ENCODE measurements around the gene RGS6.

Gene RGS6

GRCh38 chr14:72111911-72112310 is 179.7 kb downstream of the RGS6 start:
- Histone ChIP-seq H3K9ac (ENCODE audit: low read length) (no peak overlapping the region), H3K36me3 (ENCODE audit: control insufficient read depth, insufficient read depth, low read length) (no peaks in the 10 kb centered on the region), H3K27ac (ENCODE audit: low read depth, low read length) (no peak overlapping the region), H3K4me1 (ENCODE audit: control insufficient read depth, insufficient read depth, low read length) (no peaks in the 10 kb centered on the region), H3K4me3 (ENCODE audit: low read length) (no peak overlapping the region), H3K27me3 (ENCODE audit: control insufficient read depth, insufficient read depth, low read length) (no peaks in the 10 kb centered on the region)

GRCh38 chr14:72118841-72119240 is 186.6 kb downstream of the RGS6 start:
- Histone ChIP-seq H3K4me1 (ENCODE audit: control insufficient read depth, insufficient read depth, low read length) (no peaks in the 10 kb centered on the region), H3K36me3 (ENCODE audit: control insufficient read depth, insufficient read depth, low read length) (no peaks in the 10 kb centered on the region), H3K9ac (ENCODE audit: low read length) (no peak overlapping the region), H3K4me3 (ENCODE audit: low read length) (no peak overlapping the region), H3K27me3 (ENCODE audit: control insufficient read depth, insufficient read depth, low read length) (no peaks in the 10 kb centered on the region), H3K27ac (ENCODE audit: low read depth, low read length) (no peak overlapping the region)

DNA sequence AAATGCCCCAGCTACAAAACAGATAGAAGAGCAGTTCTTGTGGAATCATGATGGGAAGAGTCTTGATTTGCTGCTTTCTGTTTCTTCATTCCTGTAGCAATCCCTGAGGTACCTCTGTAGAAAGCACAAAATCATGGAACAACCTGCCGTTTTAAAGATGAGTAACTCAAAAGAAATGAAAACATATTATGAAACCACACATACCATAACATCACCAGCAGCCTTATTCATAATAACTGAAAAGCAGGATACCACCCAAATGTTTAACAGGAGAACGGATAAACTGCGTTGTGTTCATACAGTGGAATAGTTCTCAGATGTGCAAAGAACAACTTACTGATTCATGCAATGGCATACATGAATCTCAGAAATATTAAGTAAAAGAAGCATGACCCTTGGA is 188.1 kb downstream of the RGS6 start:
- Histone ChIP-seq H3K9ac (ENCODE audit: low read length) (no peak overlapping the region), H3K27ac (ENCODE audit: low read depth, low read length) (no peak overlapping the region)

GRCh38 chr14:72123755-72124154 is 191.5 kb downstream of the RGS6 start:
- H3K9ac ChIP-seq (ENCODE audit: low read length): no peak overlapping the region
- H3K4me3 ChIP-seq (ENCODE audit: low read length): no peak overlapping the region
- no peak overlapping the region for H3K27ac ChIP-seq (ENCODE audit: low read depth, low read length)
- no peaks in the 10 kb centered on the region for H3K4me1 ChIP-seq (ENCODE audit: control insufficient read depth, insufficient read depth, low read length)
- H3K36me3 ChIP-seq (ENCODE audit: control insufficient read depth, insufficient read depth, low read length): no peaks in the 10 kb centered on the region
- H3K27me3 ChIP-seq (ENCODE audit: control insufficient read depth, insufficient read depth, low read length): no peaks in the 10 kb centered on the region

More for the DNA sequence above, 188.1 kb downstream of the RGS6 start:
- Histone ChIP-seq H3K4me3 (ENCODE audit: low read length) (no peak overlapping the region), H3K4me1 (ENCODE audit: control insufficient read depth, insufficient read depth, low read length) (no peaks in the 10 kb centered on the region), H3K36me3 (ENCODE audit: control insufficient read depth, insufficient read depth, low read length) (no peaks in the 10 kb centered on the region), H3K27me3 (ENCODE audit: control insufficient read depth, insufficient read depth, low read length) (no peaks in the 10 kb centered on the region)

GRCh38 chr14:72124171-72124570 is 191.9 kb downstream of the RGS6 start:
- Histone ChIP-seq H3K27ac (ENCODE audit: low read depth, low read length) (no peak overlapping the region), H3K36me3 (ENCODE audit: control insufficient read depth, insufficient read depth, low read length) (no peaks in the 10 kb centered on the region), H3K4me1 (ENCODE audit: control insufficient read depth, insufficient read depth, low read length) (no peaks in the 10 kb centered on the region), H3K9ac (ENCODE audit: low read length) (no peak overlapping the region), H3K27me3 (ENCODE audit: control insufficient read depth, insufficient read depth, low read length) (no peaks in the 10 kb centered on the region), H3K4me3 (ENCODE audit: low read length) (no peak overlapping the region)

DNA sequence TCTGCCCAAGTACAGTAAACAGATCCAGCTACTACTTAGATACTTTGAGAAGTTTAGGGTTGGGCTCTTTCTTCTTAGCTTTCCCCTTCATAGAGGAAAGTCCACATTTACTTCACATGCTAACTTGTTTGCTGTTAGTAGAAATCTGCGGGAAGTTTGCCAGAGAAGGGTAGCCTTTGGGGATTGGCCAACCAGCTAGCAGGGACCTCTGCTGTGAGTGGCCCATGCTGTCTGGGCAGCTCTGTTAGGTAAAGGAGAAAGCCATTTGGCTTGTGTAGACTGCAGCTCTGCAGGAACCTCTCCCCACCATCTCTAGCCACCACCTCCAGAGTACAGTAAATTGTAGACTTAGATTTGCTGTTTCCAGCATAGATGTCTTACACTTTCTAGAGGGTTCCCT is 193.9 kb downstream of the RGS6 start:
- H3K27me3 ChIP-seq (ENCODE audit: control insufficient read depth, insufficient read depth, low read length): no peaks in the 10 kb centered on the region
- no peak overlapping the region for H3K4me3 ChIP-seq (ENCODE audit: low read length)
- peaks cover 6% of the 10 kb centered on the region for H3K4me1 ChIP-seq (ENCODE audit: control insufficient read depth, insufficient read depth, low read length)
- H3K27ac ChIP-seq (ENCODE audit: low read depth, low read length): no peak overlapping the region
- no peak overlapping the region for H3K9ac ChIP-seq (ENCODE audit: low read length)
- H3K36me3 ChIP-seq (ENCODE audit: control insufficient read depth, insufficient read depth, low read length): no peaks in the 10 kb centered on the region

- Histone ChIP-seq H3K4me1 (ENCODE audit: control insufficient read depth, insufficient read depth, low read length) (peaks cover 6% of the 10 kb centered on the region), H3K27ac (ENCODE audit: low read depth, low read length) (no peak overlapping the region), H3K36me3 (ENCODE audit: control insufficient read depth, insufficient read depth, low read length) (no peaks in the 10 kb centered on the region), H3K9ac (ENCODE audit: low read length) (no peak overlapping the region), H3K4me3 (ENCODE audit: low read length) (no peak overlapping the region), H3K27me3 (ENCODE audit: control insufficient read depth, insufficient read depth, low read length) (no peaks in the 10 kb centered on the region)
These were observed 194.3 kb downstream of the RGS6 start for GRCh38 chr14:72126561-72126960.

DNA sequence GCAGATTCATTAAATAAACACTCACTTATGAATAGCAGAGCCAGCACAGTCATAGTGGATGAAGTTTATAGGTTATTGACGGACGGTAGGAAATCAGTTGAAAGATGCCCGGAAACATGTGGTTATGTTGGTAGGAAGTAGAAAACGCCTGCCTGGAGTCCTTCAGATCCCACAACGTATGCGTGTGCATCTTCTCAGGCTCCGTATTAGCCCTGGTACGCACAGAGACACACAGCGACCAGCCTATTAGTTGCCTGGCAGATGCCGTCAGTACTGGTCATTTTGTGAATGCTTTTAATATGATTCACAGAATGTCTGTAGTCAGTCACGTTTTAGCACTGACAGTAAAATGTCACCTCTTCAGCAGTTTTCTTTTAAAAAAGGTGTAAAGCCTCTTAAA is 196.4 kb downstream of the RGS6 start:
- Histone ChIP-seq H3K9ac (ENCODE audit: low read length) (no peak overlapping the region), H3K4me3 (ENCODE audit: low read length) (no peak overlapping the region), H3K4me1 (ENCODE audit: control insufficient read depth, insufficient read depth, low read length) (peaks cover 6% of the 10 kb centered on the region), H3K36me3 (ENCODE audit: control insufficient read depth, insufficient read depth, low read length) (no peaks in the 10 kb centered on the region), H3K27ac (ENCODE audit: low read depth, low read length) (no peak overlapping the region), H3K27me3 (ENCODE audit: control insufficient read depth, insufficient read depth, low read length) (no peaks in the 10 kb centered on the region)

- H3K4me1 ChIP-seq (ENCODE audit: control insufficient read depth, insufficient read depth, low read length): peaks cover 6% of the 10 kb centered on the region
- no peak overlapping the region for H3K27ac ChIP-seq (ENCODE audit: low read depth, low read length)
- no peak overlapping the region for H3K4me3 ChIP-seq (ENCODE audit: low read length)
- H3K36me3 ChIP-seq (ENCODE audit: control insufficient read depth, insufficient read depth, low read length): no peaks in the 10 kb centered on the region
- H3K9ac ChIP-seq (ENCODE audit: low read length): no peak overlapping the region
- H3K27me3 ChIP-seq (ENCODE audit: control insufficient read depth, insufficient read depth, low read length): no peaks in the 10 kb centered on the region
These were observed 197.1 kb downstream of the RGS6 start for GRCh38 chr14:72129291-72129690.

DNA sequence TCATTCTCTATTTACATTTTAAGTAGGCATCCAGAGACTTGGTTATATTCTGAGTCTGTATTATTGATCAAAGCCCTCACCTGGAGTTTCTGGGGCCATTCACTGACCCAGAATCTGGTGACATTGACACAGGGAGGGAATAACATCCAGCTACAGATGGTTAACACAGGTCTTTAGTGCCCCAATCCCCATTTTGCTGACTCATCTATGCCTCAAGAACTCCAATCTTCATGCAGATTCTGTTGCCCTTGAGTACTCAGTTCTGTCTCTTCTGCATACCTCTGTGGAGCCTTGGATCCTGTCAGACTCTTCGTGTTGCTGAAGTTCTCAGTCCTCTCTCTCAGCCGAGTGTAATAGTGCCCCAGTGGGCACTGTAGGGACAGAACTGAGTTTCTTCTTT is 208.9 kb downstream of the RGS6 start:
- no peaks in the 10 kb centered on the region for H3K4me1 ChIP-seq (ENCODE audit: control insufficient read depth, insufficient read depth, low read length)
- no peaks in the 10 kb centered on the region for H3K36me3 ChIP-seq (ENCODE audit: control insufficient read depth, insufficient read depth, low read length)
- H3K27ac ChIP-seq (ENCODE audit: low read depth, low read length): no peak overlapping the region
- H3K9ac ChIP-seq (ENCODE audit: low read length): no peak overlapping the region
- no peaks in the 10 kb centered on the region for H3K27me3 ChIP-seq (ENCODE audit: control insufficient read depth, insufficient read depth, low read length)
- H3K4me3 ChIP-seq (ENCODE audit: low read length): no peak overlapping the region

GRCh38 chr14:72142328-72142727 is 210.1 kb downstream of the RGS6 start:
- no peak overlapping the region for H3K4me3 ChIP-seq (ENCODE audit: low read length)
- no peak overlapping the region for H3K27ac ChIP-seq (ENCODE audit: low read depth, low read length)
- no peak overlapping the region for H3K9ac ChIP-seq (ENCODE audit: low read length)
- H3K36me3 ChIP-seq (ENCODE audit: control insufficient read depth, insufficient read depth, low read length): no peaks in the 10 kb centered on the region
- no peaks in the 10 kb centered on the region for H3K27me3 ChIP-seq (ENCODE audit: control insufficient read depth, insufficient read depth, low read length)
- H3K4me1 ChIP-seq (ENCODE audit: control insufficient read depth, insufficient read depth, low read length): no peaks in the 10 kb centered on the region

GRCh38 chr14:72146241-72146640 is 214.0 kb downstream of the RGS6 start:
- no peaks in the 10 kb centered on the region for H3K4me1 ChIP-seq (ENCODE audit: control insufficient read depth, insufficient read depth, low read length)
- H3K9ac ChIP-seq (ENCODE audit: low read length): no peak overlapping the region
- no peak overlapping the region for H3K4me3 ChIP-seq (ENCODE audit: low read length)
- no peaks in the 10 kb centered on the region for H3K36me3 ChIP-seq (ENCODE audit: control insufficient read depth, insufficient read depth, low read length)
- H3K27me3 ChIP-seq (ENCODE audit: control insufficient read depth, insufficient read depth, low read length): no peaks in the 10 kb centered on the region
- no peak overlapping the region for H3K27ac ChIP-seq (ENCODE audit: low read depth, low read length)

- H3K36me3 ChIP-seq (ENCODE audit: control insufficient read depth, insufficient read depth, low read length): no peaks in the 10 kb centered on the region
- no peaks in the 10 kb centered on the region for H3K27me3 ChIP-seq (ENCODE audit: control insufficient read depth, insufficient read depth, low read length)
- H3K4me3 ChIP-seq (ENCODE audit: low read length): no peak overlapping the region
- H3K27ac ChIP-seq (ENCODE audit: low read depth, low read length): no peak overlapping the region
- H3K4me1 ChIP-seq (ENCODE audit: control insufficient read depth, insufficient read depth, low read length): no peaks in the 10 kb centered on the region
- no peak overlapping the region for H3K9ac ChIP-seq (ENCODE audit: low read length)
These were observed 222.6 kb downstream of the RGS6 start for GRCh38 chr14:72154645-72155378.
